HG03342 (cell line): Measurements from ENCODE around the gene KRT85.

Source experiments
- ATAC-seq: cut with Tn5 transposase; IDR thresholded peaks from one replicate; pipeline ENCODE4 v1.9.1; 2021; ENCODE audit warnings: mild to moderate bottlenecking, moderate library complexity; ENCODE audit not compliant: unreplicated experiment

The KRT85 gene

GRCh38 chr12:52395761-52396434 is 28.6 kb upstream of the KRT85 start:
- ATAC-seq: no peak

DNA sequence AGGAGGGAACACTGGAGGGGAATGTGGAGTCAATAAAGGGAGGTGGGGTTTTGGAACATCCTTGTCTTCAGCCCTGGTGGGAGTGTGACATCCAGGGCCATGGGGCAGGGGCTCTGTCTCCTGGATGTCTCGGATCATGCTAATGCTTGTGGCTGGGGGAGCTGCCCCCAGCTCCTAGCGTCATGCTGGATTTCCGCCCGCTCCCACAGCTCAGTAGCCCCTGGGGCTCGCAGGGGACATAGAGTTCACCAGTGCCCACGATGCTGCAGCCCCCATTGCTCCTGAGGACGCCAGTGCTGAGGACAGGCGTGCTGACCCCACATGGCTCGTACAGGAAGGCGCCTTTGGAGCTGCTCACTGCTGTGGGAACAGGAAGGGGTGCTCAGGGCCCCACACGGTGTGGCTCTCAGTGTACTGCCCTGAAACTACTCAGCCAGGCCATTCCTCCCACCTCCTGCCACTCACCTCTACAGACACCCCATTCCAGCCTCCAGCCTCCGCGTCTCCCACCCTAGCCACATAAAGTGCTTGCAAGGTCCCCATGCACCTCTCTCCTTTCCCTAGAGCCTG is 27.6 kb upstream of the KRT85 start:
- no peak for ATAC-seq

DNA sequence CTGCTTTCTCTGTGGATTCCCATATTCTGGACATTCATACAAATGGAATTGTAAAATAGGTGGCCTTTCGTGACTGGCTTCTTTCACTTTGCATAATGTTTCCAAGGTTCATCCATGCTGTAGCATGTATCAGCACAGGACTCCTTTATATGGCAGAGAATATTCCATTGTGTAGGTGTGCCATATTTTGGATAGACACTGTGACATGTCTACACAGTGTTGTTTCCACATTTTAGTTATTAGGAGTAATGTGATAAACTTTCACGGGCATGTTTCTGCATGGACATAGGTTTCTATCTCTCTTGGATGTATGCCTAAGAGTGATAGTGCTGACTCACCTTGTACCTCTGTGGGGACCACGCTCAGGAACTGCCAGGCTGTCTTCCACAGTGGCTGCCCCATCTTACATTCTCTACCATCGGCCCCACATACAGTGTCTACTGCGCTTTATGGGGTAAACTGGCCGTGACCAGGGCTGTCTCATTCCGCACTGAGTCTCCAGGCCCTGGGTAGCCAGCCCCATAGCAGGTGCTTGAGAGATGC is 25.3 kb upstream of the KRT85 start:
- no peak for ATAC-seq

GRCh38 chr12:52391618-52392002 is 24.3 kb upstream of the KRT85 start:
- no peak for ATAC-seq

DNA sequence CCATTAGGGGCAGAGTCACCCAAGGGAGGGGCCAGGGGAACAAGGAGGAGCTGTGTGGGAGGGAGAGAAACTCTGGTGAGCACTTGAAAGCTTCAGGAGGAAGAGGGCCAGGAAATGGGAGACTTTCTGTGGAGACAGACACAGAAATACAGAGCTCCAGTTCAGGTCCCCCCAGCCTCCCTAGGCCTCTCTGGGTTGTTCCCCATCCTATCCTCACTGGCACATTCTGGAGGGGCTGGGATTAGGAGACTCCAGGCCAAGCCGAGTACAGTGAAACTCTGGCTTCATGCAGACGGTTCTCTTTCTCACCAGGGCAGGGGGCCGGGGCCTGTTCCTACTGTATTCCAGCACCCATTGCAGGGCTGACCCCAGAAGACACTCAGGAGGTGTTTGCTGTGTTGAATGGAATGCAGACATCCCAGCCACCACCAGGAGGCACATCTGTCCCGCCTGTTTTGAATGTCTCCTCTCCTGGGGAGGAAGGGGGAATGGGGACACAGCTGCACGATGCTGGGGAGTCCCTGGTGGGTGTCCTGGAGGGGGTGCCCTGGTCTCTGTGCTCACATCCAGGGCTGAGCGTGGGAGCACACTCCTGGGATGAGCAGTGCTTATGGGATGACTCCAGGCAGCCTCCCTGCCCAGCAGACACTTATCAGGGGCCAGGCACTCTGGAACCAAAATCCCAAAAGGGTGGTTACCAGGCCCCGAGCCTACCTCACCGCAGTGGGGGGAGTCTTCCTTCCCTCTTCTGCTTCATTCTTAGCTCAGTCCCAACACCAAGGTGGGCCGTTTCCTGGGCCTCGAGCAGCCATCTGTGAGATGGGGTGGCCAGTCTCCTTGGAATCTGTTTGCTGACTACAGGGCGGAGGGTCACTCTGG is 23.7 kb upstream of the KRT85 start:
- ATAC-seq: no peak

DNA sequence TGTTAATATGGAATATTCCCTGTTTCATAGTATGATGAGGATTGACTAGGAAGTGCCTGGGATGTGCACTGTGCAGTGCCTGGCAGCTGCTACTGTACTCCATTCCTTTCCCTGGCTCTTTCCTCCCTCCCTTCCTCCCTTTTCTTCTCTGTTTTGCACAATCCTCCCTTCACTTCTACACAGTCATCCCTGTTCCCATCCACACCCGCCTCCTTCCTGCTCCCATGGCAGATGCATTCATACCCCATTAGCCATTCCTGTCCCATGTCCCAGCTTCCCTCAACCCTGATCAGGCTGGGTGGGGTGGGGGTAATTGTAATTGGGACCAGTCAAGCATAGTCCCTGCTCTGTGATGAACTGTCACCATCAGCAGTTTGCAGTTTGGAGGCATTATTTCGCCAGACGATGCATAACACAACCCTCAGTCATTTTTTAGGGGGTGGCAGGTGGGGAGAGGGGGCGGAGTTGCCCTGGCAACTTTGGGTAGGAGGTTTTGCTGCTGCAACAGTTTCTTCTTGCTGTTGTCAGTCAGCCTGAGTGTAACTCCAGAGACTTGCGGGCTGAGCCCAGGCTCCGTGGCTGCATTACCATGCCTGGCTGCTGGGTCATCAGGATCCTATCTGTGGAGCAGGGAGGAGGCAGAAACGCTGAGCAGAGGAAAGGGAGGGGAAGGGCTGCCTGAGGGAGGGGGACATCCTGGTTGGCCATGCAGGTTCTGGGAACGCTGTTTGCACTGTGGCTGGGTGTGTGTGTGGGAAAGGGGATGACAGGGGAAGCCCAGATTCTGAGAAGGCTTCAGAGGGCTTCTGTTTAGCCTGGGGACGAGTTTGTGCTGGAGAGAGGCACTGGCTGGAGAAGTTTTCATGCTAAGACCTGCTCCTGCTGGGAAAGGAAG is 22.3 kb upstream of the KRT85 start:
- no peak for ATAC-seq

DNA sequence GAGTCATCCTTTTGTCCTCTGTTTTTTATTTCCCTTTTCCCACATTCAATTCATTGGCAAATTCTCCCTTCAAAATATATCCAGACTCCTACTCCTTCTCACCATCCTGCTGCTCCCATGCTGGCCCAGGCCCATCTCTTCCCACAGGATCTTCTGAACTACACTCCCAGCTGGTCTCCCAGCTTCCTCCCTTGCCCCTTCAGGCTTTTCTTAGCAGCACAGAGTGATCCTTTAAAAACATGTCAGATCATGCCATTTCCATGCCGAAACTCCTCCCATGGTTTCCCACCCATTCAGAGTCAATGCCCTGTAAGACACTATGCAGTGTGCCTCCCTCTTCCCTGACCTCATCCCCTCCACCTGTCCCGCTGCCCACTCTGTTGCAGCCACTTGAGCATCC is 20.6 kb upstream of the KRT85 start:
- ATAC-seq: no peak

- no peak for ATAC-seq
Observed at GRCh38 chr12:52385226-52385702, 18.0 kb upstream of the KRT85 start, which contains the start of gene KRT84. KRT84 (minus strand) TSS chr12:52385652; CDS start chr12:52385585, 67 bp downstream.

- ATAC-seq: no peak
Observed at GRCh38 chr12:52383331-52383730, 16.1 kb upstream of the KRT85 start.

GRCh38 chr12:52382854-52383253 is 15.6 kb upstream of the KRT85 start:
- no peak for ATAC-seq

DNA sequence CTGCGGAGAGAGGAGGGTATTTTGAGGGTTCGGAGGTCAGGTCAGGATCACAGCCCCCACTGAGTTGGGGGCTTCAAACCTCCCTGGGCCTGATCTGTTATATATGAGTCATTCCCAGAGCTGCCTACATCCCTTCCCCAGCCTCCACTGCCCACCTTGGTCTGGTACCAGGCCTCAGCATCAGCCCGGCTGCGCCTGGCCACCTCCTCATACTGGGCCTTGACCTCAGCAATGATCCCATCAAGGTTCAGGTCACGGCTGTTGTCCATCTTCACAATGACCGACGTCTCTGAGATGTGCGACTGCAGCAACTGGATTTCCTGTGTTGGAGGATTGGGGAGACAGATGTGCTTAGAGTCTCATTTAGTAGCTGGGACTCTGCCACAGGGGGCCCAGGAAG is 13.9 kb upstream of the KRT85 start:
- no peak for ATAC-seq

DNA sequence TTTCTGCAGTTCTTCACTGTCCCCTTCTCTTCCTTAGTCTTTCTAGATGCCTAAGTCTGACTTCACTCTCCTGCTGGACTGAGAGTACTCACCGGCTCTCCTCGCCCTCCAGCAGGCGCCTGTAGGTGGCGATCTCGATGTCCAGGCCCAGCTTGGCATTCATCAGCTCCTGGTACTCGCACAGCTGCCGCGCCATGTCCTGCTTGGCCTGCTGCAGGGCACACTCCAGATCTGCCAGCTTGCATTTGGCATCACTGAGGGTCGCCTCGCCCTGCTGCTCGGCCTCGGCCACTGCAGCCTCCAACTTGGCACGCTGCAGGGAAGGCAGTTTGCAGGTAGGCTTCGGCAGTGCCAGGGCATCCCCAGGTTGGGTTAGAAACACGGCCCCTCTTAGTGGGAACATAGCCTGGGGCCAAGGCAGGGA is 13.0 kb upstream of the KRT85 start:
- no peak for ATAC-seq

DNA sequence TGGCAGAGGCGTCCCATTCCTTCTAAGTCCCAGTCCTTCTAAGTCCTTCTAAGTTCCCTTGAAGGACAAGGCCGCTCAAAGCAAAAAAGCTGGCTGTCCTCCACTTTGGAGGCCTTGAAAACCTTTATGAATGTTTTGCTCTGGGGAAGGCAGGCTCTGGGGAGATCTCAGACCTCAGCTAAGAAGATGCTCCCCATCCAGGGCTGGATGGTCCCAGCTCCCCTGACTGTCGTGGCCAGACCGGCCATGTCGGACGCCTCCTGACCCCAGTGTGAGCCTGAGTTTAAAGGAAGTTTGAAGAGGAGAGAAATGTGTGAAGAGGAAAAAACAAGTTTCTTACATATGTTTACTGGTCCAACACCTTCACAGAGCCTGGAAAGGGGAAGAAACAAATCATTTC is 12.3 kb upstream of the KRT85 start:
- ATAC-seq: no peak

- no peak for ATAC-seq
Observed at GRCh38 chr12:52378091-52378490, 10.8 kb upstream of the KRT85 start.

GRCh38 chr12:52377266-52377665 is 10.0 kb upstream of the KRT85 start:
- no peak for ATAC-seq

GRCh38 chr12:52372216-52373154 is 5.2 kb upstream of the KRT85 start:
- ATAC-seq: no peak

GRCh38 chr12:52371716-52372115 is 4.4 kb upstream of the KRT85 start:
- ATAC-seq: no peak

- ATAC-seq: no peak
Observed at GRCh38 chr12:52370926-52371608, 3.8 kb upstream of the KRT85 start.

DNA sequence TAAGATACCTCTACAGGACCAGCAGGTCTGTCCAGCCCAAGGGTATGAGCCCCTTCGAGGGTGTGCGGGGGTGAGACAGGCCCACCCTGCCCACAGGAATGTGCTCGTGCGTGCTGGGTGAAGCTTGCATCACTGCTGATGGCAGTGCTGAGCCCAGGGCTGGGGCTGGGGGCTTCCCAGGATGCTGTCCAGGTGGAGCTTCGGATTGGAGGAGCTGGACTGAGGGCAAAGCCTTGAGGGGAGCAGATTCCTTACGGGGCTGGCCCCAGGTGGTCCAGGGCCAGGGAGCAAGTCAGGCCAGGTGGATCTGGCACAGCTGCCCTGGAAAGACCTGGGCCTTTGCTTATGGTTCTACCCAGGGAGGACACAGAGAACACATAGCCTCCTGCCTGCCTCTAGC is 2.5 kb upstream of the KRT85 start:
- ATAC-seq: no peak
